Stimulated activated memory B cell treated with anti-CD40 and anti-IgM and Interleukin-4, amounts not matched to agents 10 μg/mL and 1 μg/mL and 100 μg/mL, for 72 hours (primary cell): ENCODE results near the gene MYZAP.
"Not testable (repeated sequence)": the region's sequence is repeated elsewhere in the genome, so short reads cannot be mapped to it uniquely, and the experiment has no call there.

Experiments used
- ATAC-seq: fragments of 150-1000 bp; cut with Tn5 transposase; 2 replicates; pipeline ENCODE4 v1.10.0; 2021
- H3K27ac Mint-ChIP-seq: one replicate; pipeline ENCODE4 v1.8.0; 2022; ENCODE audit warnings: mild to moderate bottlenecking, mixed read lengths
- H3K27me3 Mint-ChIP-seq: one replicate; pipeline ENCODE4 v1.8.0; 2022; ENCODE audit warnings: mixed read lengths
- H3K36me3 Mint-ChIP-seq: one replicate; pipeline ENCODE4 v1.8.0; 2022; ENCODE audit warnings: mixed read lengths
- H3K4me1 Mint-ChIP-seq: one replicate; pipeline ENCODE4 v1.8.0; 2022; ENCODE audit warnings: mixed read lengths
- H3K4me3 Mint-ChIP-seq: one replicate; pipeline ENCODE4 v1.8.0; 2022; ENCODE audit warnings: mild to moderate bottlenecking, moderate library complexity, mixed read lengths
- H3K9me3 Mint-ChIP-seq: one replicate; pipeline ENCODE4 v1.8.0; 2022; ENCODE audit warnings: mixed read lengths

Gene MYZAP

GRCh38 chr15:57614241-57614640 lies 22.5 kb downstream of the MYZAP start:
- no peak for ATAC-seq
- Mint-ChIP-seq H3K4me1 (no peaks in the 10 kb centered on the region), H3K36me3 (no peaks in the 10 kb centered on the region), H3K27me3 (peaks cover 13% of the 10 kb centered on the region), H3K4me3 (no peak overlapping the region), H3K9me3 (no peaks in the 10 kb centered on the region), H3K27ac (no peak overlapping the region)

DNA sequence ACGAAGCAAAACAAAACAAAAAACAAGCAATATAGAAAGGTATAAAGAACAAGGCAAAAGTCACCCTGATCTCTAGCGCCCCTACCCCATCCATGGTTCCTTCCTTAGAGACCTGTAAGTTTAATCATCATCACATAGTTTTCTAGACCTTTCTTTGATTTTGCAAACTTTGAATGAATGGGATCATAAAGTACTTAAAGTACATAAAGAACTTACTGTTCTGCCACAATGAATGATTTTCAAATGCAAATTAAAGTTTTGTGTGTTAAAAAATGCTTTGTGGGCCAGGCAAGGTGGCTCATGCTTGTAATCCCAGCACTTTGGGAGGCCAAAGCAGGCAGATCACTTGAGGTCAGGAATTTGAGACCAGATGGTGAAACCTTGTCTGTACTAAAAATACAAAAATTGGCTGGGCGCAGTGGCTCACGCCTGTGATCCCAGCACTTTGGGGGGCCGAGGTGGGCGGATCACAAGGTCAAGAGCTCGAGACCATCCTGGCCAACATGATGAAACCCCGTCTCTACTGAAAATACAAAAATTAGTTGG lies 24.3 kb downstream of the MYZAP start:
- H3K9me3 Mint-ChIP-seq, H3K27ac Mint-ChIP-seq, ATAC-seq, H3K36me3 Mint-ChIP-seq, H3K4me1 Mint-ChIP-seq, H3K4me3 Mint-ChIP-seq: not testable (repeated sequence)
- H3K27me3 Mint-ChIP-seq, result peaks cover 13% of the 10 kb centered on the region

DNA sequence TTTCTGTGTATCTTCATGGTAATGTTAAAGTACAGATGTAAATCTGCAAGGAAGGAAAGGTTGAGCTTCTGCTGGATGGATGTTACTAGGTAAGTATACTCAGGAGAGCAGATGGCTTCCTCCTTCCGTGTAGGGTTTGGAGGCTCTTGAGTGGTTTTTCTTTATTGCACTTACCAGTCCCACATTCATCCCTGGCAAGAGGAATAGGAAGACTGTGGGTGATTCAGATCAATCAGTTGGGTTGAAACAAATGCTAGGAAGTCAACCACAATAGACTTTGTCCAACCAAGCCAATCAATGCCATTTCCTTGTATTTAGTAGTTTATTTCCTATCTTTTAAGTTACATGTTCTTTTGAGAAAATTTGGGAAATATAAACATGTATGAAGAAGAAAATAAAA lies 26.6 kb downstream of the MYZAP start:
- no peaks in the 10 kb centered on the region for H3K36me3 Mint-ChIP-seq
- no peaks in the 10 kb centered on the region for H3K4me1 Mint-ChIP-seq
- no peak overlapping the region for H3K4me3 Mint-ChIP-seq
- no peaks in the 10 kb centered on the region for H3K9me3 Mint-ChIP-seq
- ATAC-seq, result no peak
- no peak overlapping the region for H3K27ac Mint-ChIP-seq
- H3K27me3 Mint-ChIP-seq, result peaks cover 12% of the 10 kb centered on the region

DNA sequence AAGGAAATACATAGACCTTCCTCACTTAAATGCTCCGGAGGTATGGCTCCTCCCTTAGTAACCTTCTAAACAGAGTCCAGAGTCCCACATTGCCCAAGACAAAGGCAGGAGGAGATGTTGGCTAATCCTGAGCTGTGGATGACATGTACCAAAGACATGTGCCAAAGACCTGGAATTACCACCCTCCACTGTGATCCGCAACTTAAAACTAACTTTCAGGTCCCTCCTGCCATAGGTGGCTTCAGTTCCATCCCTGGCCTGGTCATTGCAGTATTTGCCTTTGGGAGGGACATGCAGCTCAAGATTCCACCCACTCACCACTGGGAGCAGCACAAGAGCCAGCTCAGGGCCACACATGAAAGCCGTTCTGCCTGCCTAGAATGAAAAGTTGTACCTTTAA lies 28.0 kb downstream of the MYZAP start:
- Mint-ChIP-seq H3K9me3 (no peaks in the 10 kb centered on the region), H3K27me3 (peaks cover 5% of the 10 kb centered on the region), H3K4me3 (no peak overlapping the region), H3K36me3 (no peaks in the 10 kb centered on the region), H3K4me1 (no peaks in the 10 kb centered on the region), H3K27ac (no peak overlapping the region)
- ATAC-seq, result no peak

- Mint-ChIP-seq H3K9me3 (no peaks in the 10 kb centered on the region), H3K4me3 (no peak overlapping the region), H3K36me3 (no peaks in the 10 kb centered on the region), H3K4me1 (no peaks in the 10 kb centered on the region), H3K27ac (no peak overlapping the region), H3K27me3 (peaks cover 9% of the 10 kb centered on the region)
- no peak for ATAC-seq
Observed at GRCh38 chr15:57624730-57625129, 33.0 kb downstream of the MYZAP start.

GRCh38 chr15:57625703-57626448 lies 34.2 kb downstream of the MYZAP start:
- no peaks in the 10 kb centered on the region for H3K4me1 Mint-ChIP-seq
- no peaks in the 10 kb centered on the region for H3K9me3 Mint-ChIP-seq
- peaks cover 9% of the 10 kb centered on the region for H3K27me3 Mint-ChIP-seq
- no peaks in the 10 kb centered on the region for H3K36me3 Mint-ChIP-seq
- no peak for ATAC-seq
- H3K4me3 Mint-ChIP-seq, result no peak overlapping the region
- no peak overlapping the region for H3K27ac Mint-ChIP-seq

GRCh38 chr15:57626713-57627440 lies 35.2 kb downstream of the MYZAP start:
- H3K27me3 Mint-ChIP-seq, result peaks cover 9% of the 10 kb centered on the region
- H3K27ac Mint-ChIP-seq, result no peak overlapping the region
- no peaks in the 10 kb centered on the region for H3K9me3 Mint-ChIP-seq
- H3K36me3 Mint-ChIP-seq, result no peaks in the 10 kb centered on the region
- H3K4me1 Mint-ChIP-seq, result no peaks in the 10 kb centered on the region
- no peak overlapping the region for H3K4me3 Mint-ChIP-seq
- no peak for ATAC-seq

DNA sequence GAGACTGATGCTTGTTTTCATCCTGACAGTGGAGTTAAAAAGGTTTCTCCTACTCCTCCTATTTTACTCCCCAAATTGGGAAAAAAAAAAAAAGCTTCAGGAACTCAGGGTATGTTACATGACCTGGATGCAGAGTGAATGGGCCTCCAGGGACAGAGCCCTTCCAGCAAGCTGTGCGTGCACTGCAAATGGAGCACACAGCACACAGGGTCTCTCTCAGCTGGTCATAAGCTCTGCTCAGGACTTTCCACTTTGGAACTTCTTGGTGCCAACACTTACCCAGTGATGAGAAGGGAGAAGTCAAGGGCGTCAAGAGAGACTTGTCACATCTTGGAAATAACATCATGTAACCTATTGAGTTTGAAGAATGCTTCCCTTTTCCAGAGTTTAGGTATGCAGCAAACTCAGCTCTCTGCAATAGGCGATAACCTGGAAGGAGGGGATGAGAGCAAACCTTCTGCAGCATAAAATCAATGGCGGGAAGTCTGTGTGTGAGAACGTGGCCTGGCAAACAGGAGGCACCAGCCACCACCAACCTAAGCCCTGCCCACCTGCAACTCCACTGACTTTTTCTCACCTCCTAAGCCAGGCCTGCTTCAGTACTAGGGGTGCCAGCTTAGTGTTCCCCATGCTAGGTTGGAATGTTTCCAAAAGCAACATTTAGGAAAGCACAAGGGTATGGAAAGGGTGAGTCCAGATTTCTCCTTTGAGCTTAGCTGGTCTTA lies 39.8 kb downstream of the MYZAP start:
- H3K27ac Mint-ChIP-seq, result no peak overlapping the region
- ATAC-seq, result no peak
- H3K4me3 Mint-ChIP-seq, result no peak overlapping the region

GRCh38 chr15:57634290-57634689 lies 42.6 kb downstream of the MYZAP start:
- Mint-ChIP-seq H3K9me3 (no peaks in the 10 kb centered on the region), H3K36me3 (no peaks in the 10 kb centered on the region), H3K4me1 (no peaks in the 10 kb centered on the region), H3K27me3 (no peaks in the 10 kb centered on the region), H3K27ac (no peak overlapping the region), H3K4me3 (no peak overlapping the region)
- no peak for ATAC-seq

More for the DNA sequence above, 39.8 kb downstream of the MYZAP start:
- Mint-ChIP-seq H3K9me3 (no peaks in the 10 kb centered on the region), H3K4me1 (no peaks in the 10 kb centered on the region), H3K36me3 (no peaks in the 10 kb centered on the region), H3K27me3 (no peaks in the 10 kb centered on the region)

- Mint-ChIP-seq H3K4me1 (no peaks in the 10 kb centered on the region), H3K27me3 (no peaks in the 10 kb centered on the region), H3K27ac (no peak overlapping the region), H3K9me3 (no peaks in the 10 kb centered on the region), H3K4me3 (no peak overlapping the region), H3K36me3 (no peaks in the 10 kb centered on the region)
- ATAC-seq, result no peak
Observed at GRCh38 chr15:57635300-57635909, 43.7 kb downstream of the MYZAP start.

DNA sequence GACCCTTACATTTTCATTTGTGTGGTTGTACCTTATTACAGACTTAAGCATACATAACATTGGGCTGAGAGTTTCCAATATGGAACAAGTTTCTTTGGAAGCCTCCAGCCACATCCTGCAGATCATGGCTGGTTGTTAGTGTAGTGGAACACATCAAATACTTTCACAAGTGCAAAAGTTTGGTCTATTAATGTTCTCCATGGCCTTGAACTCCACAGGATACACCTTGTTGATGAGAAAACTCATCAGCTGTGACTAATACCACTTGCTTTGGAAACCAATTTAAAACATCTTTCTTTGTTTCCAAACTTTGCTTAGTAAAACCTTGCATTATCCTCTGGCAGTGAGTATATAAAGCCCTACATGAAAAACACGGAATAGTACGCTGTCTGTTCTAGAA lies 46.1 kb downstream of the MYZAP start:
- Mint-ChIP-seq H3K4me3 (no peak overlapping the region), H3K9me3 (no peaks in the 10 kb centered on the region), H3K36me3 (no peaks in the 10 kb centered on the region), H3K27me3 (no peaks in the 10 kb centered on the region), H3K27ac (no peak overlapping the region), H3K4me1 (no peaks in the 10 kb centered on the region)
- ATAC-seq, result no peak

GRCh38 chr15:57639306-57639705 lies 47.6 kb downstream of the MYZAP start:
- H3K27ac Mint-ChIP-seq, result no peak overlapping the region
- no peaks in the 10 kb centered on the region for H3K4me1 Mint-ChIP-seq
- H3K9me3 Mint-ChIP-seq, result no peaks in the 10 kb centered on the region
- H3K4me3 Mint-ChIP-seq, result no peak overlapping the region
- no peaks in the 10 kb centered on the region for H3K36me3 Mint-ChIP-seq
- no peak for ATAC-seq
- no peaks in the 10 kb centered on the region for H3K27me3 Mint-ChIP-seq

DNA sequence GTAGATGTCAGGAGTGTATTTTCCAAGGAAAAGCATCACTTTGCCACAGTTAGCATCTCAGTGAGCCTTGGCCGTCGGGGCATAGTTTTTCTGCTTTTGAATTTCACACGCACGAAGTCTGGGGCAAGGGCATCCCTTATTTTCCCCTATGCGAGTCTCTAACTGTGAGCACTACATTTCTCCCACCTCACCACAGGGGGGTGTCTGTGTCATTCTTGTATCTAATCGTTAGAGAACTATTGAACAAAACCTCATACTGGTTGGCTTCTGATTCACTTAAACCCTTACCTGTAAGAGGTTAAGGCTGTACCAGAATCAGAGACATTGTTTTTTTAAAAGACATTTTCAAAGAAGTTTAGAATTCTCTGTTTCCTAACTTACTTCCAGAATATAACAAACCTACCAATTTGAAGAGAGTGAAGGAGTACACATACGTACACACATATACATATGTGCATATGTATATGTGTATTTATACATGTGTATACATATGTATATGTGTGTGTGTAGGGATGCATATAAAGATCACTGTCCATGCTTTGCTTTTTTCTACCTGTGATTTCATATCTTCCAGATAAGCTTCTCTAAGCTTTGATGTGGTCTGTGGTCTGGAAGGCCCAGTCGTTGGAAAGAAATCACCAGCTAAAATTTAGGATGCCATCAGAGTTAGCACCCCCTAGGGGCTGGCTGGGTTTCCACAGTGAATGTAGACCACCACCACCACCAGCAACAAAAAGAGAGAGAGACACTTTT lies 49.4 kb downstream of the MYZAP start:
- H3K27me3 Mint-ChIP-seq, result no peaks in the 10 kb centered on the region
- ATAC-seq, result peak; percentile 65
- H3K27ac Mint-ChIP-seq, result no peak overlapping the region
- H3K4me1 Mint-ChIP-seq, result peaks cover 6% of the 10 kb centered on the region
- H3K36me3 Mint-ChIP-seq, result no peaks in the 10 kb centered on the region
- no peaks in the 10 kb centered on the region for H3K9me3 Mint-ChIP-seq
- H3K4me3 Mint-ChIP-seq, result no peak overlapping the region

GRCh38 chr15:57643826-57644225 lies 52.1 kb downstream of the MYZAP start:
- no peak overlapping the region for H3K27ac Mint-ChIP-seq
- H3K36me3 Mint-ChIP-seq, result no peaks in the 10 kb centered on the region
- no peaks in the 10 kb centered on the region for H3K27me3 Mint-ChIP-seq
- H3K4me3 Mint-ChIP-seq, result no peak overlapping the region
- ATAC-seq, result no peak
- no peaks in the 10 kb centered on the region for H3K9me3 Mint-ChIP-seq
- peaks cover 25% of the 10 kb centered on the region for H3K4me1 Mint-ChIP-seq
